ENCODE measurements around the gene B3GALT5. TPM values are rescaled to one million over a fixed set of nuclear protein-coding genes. Genes with fewer than 3 reads are reported as not detected.

B3GALT5 gene
- total and polyA plus RNA-seq, 2 donors (not counting 1 experiment from before 2014, with no cell fraction given), result not detected

GRCh38 chr21:39602793-39603192 lies 9.9 kb upstream of the B3GALT5 start:
- Histone ChIP-seq H3K4me2 (replicated peaks; ENCODE audit: low read depth, low read length, poor library complexity, severe bottlenecking) (no peak overlapping the region), H3K4me1 (ENCODE audit: control insufficient read depth in 2 of 2, insufficient read depth in 2 of 2, low read length in 2 of 2) (no peaks in the 10 kb centered on the region), H3K27ac (ENCODE audit: low read length in 2 of 2) (no peak overlapping the region), H3K9ac (ENCODE audit: low read length) (no peak overlapping the region), H3K27me3 (replicated peaks in 1 of 4; ENCODE audit: control extremely low read depth in 1 of 4, control insufficient read depth in 3 of 4, insufficient read depth in 4 of 4, low read length in 3 of 4) (no peaks in the 10 kb centered on the region), H4K20me1 (ENCODE audit: control insufficient read depth, insufficient read depth, low read length, poor library complexity, severe bottlenecking) (no peaks in the 10 kb centered on the region), H3K79me2 (ENCODE audit: control insufficient read depth, insufficient read depth, low read length) (no peaks in the 10 kb centered on the region), H3K4me3 (ENCODE audit: control extremely low read depth in 1 of 5, extremely low read depth in 1 of 5, insufficient read depth in 1 of 5, low read depth in 2 of 5, low read length in 4 of 5) (no peak overlapping the region), H2AFZ (ENCODE audit: insufficient read depth, low read depth, low read length, poor library complexity, severe bottlenecking) (no peak overlapping the region), H3K36me3 (replicated peaks in 1 of 2; ENCODE audit: control extremely low read depth in 1 of 2, control insufficient read depth in 1 of 2, extremely low read depth in 1 of 2, insufficient read depth in 2 of 2, low read length in 1 of 2) (no peaks in the 10 kb centered on the region), H3K9me3 (ENCODE audit: control extremely low read depth in 1 of 3, control insufficient read depth in 2 of 3, insufficient read depth in 1 of 3, low read length in 2 of 3) (peaks cover 0 to 10% (median 0%) of the 10 kb centered on the region in 3 donors)
- ChIA-PET CTCF (no interaction called here), POLR2A (no interaction called here)
- Mint-ChIP-seq H3K27ac (no peak overlapping the region), H3K27me3 (peaks cover 3% of the 10 kb centered on the region), H3K9me3 (ENCODE audit: insufficient read depth) (no peaks in the 10 kb centered on the region), H3K4me3 (no peak overlapping the region), H3K4me1 (no peaks in the 10 kb centered on the region)
- ATAC-seq (ENCODE audit: low read depth), result no peak
- intact Hi-C loops (cut with micrococcal nuclease), result no loop called here
- WGBS (ENCODE audit: insufficient coverage), result no CpG with 5 or more reads among the region's 4 CpGs
- no peak for DNase-seq
- no peak for TF ChIP-seq CTCF (IDR thresholded peaks at IDR 0.05)
- TF ChIP-seq EZH2 (IDR thresholded peaks at IDR 0.05; ENCODE audit: borderline replicate concordance, insufficient read depth, low read depth, low read length, poor library complexity, severe bottlenecking), result no peak

- Mint-ChIP-seq H3K27ac (no peak overlapping the region), H3K4me1 (no peaks in the 10 kb centered on the region), H3K4me3 (no peak overlapping the region), H3K9me3 (ENCODE audit: insufficient read depth) (no peaks in the 10 kb centered on the region), H3K27me3 (peaks cover 6% of the 10 kb centered on the region)
- intact Hi-C loops (cut with micrococcal nuclease), result no loop called here
- Histone ChIP-seq H3K27ac (ENCODE audit: low read length in 2 of 2) (no peak overlapping the region), H3K27me3 (replicated peaks in 1 of 4; ENCODE audit: control extremely low read depth in 1 of 4, control insufficient read depth in 3 of 4, insufficient read depth in 4 of 4, low read length in 3 of 4) (no peaks in the 10 kb centered on the region), H3K9ac (ENCODE audit: low read length) (no peak overlapping the region), H4K20me1 (ENCODE audit: control insufficient read depth, insufficient read depth, low read length, poor library complexity, severe bottlenecking) (no peaks in the 10 kb centered on the region), H3K9me3 (ENCODE audit: control extremely low read depth in 1 of 3, control insufficient read depth in 2 of 3, insufficient read depth in 1 of 3, low read length in 2 of 3) (peaks cover 0 to 10% (median 0%) of the 10 kb centered on the region in 3 donors), H2AFZ (ENCODE audit: insufficient read depth, low read depth, low read length, poor library complexity, severe bottlenecking) (no peak overlapping the region), H3K36me3 (replicated peaks in 1 of 2; ENCODE audit: control extremely low read depth in 1 of 2, control insufficient read depth in 1 of 2, extremely low read depth in 1 of 2, insufficient read depth in 2 of 2, low read length in 1 of 2) (no peaks in the 10 kb centered on the region), H3K79me2 (ENCODE audit: control insufficient read depth, insufficient read depth, low read length) (no peaks in the 10 kb centered on the region), H3K4me2 (replicated peaks; ENCODE audit: low read depth, low read length, poor library complexity, severe bottlenecking) (no peak overlapping the region), H3K4me3 (ENCODE audit: control extremely low read depth in 1 of 5, extremely low read depth in 1 of 5, insufficient read depth in 1 of 5, low read depth in 2 of 5, low read length in 4 of 5) (no peak overlapping the region), H3K4me1 (ENCODE audit: control insufficient read depth in 2 of 2, insufficient read depth in 2 of 2, low read length in 2 of 2) (no peaks in the 10 kb centered on the region)
- no peak for ATAC-seq (ENCODE audit: low read depth)
- ChIA-PET POLR2A (no interaction called here), CTCF (no interaction called here)
- DNase-seq, result no peak
- WGBS (ENCODE audit: insufficient coverage), result 95% methylated on average over 8 of the region's 8 CpGs
- no peak for TF ChIP-seq CTCF (IDR thresholded peaks at IDR 0.05)
- TF ChIP-seq EZH2 (IDR thresholded peaks at IDR 0.05; ENCODE audit: borderline replicate concordance, insufficient read depth, low read depth, low read length, poor library complexity, severe bottlenecking), result no peak
Measured at GRCh38 chr21:39604951-39605350, 7.8 kb upstream of the B3GALT5 start.

Measured in B cell (primary cell).